Activated CD8-positive, alpha-beta T cell treated with anti-CD3 and anti-CD28 coated beads for 36 hours (primary cell): ENCODE measurements around the gene NFXL1. TPM values are rescaled to one million over a fixed set of nuclear protein-coding genes. Genes with fewer than 3 reads are reported as not detected.

Experiments used
- ATAC-seq: fragments of 200-7000 bp; cut with Tn5 transposase; one replicate; pipeline ENCODE4 v1.10.0; 2021; ENCODE audit warnings: mild to moderate bottlenecking, moderate library complexity
- CTCF ChIA-PET: fragments of 350-600 bp; sonication (Branson Sonifier 250); formaldehyde crosslinking; loops from one replicate; lab custom pipeline; 2021; ENCODE audit warnings: antibody characterized with exemption; lab: Charles Lee
- POLR2A ChIA-PET: fragments of 350-600 bp; sonication (Branson Sonifier 250); formaldehyde crosslinking; loops from one replicate; lab custom pipeline; 2021; ENCODE audit warnings: antibody characterized with exemption; lab: Charles Lee
- DNase-seq: peaks from one replicate; pipeline ENCODE4 v3.0.0-alpha.2; 2020
- H3K27ac Mint-ChIP-seq: one replicate; pipeline ENCODE4 v1.8.0; 2021; ENCODE audit warnings: mild to moderate bottlenecking, mixed read lengths
- H3K27me3 Mint-ChIP-seq: one replicate; pipeline ENCODE4 v1.8.0; 2021; ENCODE audit warnings: mixed read lengths
- H3K36me3 Mint-ChIP-seq: one replicate; pipeline ENCODE4 v1.8.0; 2021; ENCODE audit warnings: low read depth, mixed read lengths
- H3K4me1 Mint-ChIP-seq: one replicate; pipeline ENCODE4 v1.8.0; 2021; ENCODE audit warnings: low read depth, mixed read lengths
- H3K4me3 Mint-ChIP-seq: one replicate; pipeline ENCODE4 v1.8.0; 2021; ENCODE audit warnings: mild to moderate bottlenecking, moderate library complexity, mixed read lengths
- H3K9me3 Mint-ChIP-seq: one replicate; pipeline ENCODE4 v1.8.0; 2021; ENCODE audit warnings: mixed read lengths
- CTCF ChIP-seq: fragments of 200-600 bp; IDR thresholded peaks from one replicate; pipeline ENCODE4 v1.8.0; 2022; ENCODE audit warnings: antibody characterized with exemption, mild to moderate bottlenecking
- intact Hi-C: fragments of 100-400 bp; cut with micrococcal nuclease; formaldehyde crosslinking; loops from one replicate; pipeline ENCODE4 v1.10.0; 2022
- total RNA-seq, 2 experiments: library from RNA; stranded (reverse); gene quantifications; one replicate each; pipeline ENCODE4 v1.2.3, GENCODE V29; 2021

The NFXL1 gene
- total RNA-seq, 2 experiments from 2014 or later, result 14.0 to 14.5 TPM

GRCh38 chr4:47858006-47858405, 56.4 kb downstream of the NFXL1 start:
- no peak overlapping the region for H3K4me3 Mint-ChIP-seq
- TF ChIP-seq CTCF, result no peak
- ChIA-PET POLR2A (no interaction called here), CTCF (no interaction called here)
- no peak overlapping the region for H3K27ac Mint-ChIP-seq
- intact Hi-C loops, result no loop called here
- H3K27me3 Mint-ChIP-seq, result no peaks in the 10 kb centered on the region
- DNase-seq, result no peak
- ATAC-seq, result no peak
- H3K9me3 Mint-ChIP-seq, result no peaks in the 10 kb centered on the region
- H3K36me3 Mint-ChIP-seq, result peaks cover 14% of the 10 kb centered on the region
- H3K4me1 Mint-ChIP-seq, result no peaks in the 10 kb centered on the region

- ATAC-seq, result no peak
- Mint-ChIP-seq H3K27ac (no peak overlapping the region), H3K4me1 (no peaks in the 10 kb centered on the region), H3K36me3 (peaks cover 12% of the 10 kb centered on the region), H3K4me3 (no peak overlapping the region), H3K27me3 (no peaks in the 10 kb centered on the region), H3K9me3 (no peaks in the 10 kb centered on the region)
- DNase-seq, result no peak
- no peak for TF ChIP-seq CTCF
- ChIA-PET POLR2A (no interaction called here), CTCF (no interaction called here)
- intact Hi-C loops, result no loop called here
Measured at GRCh38 chr4:47856713-47857112, 57.7 kb downstream of the NFXL1 start.

- H3K36me3 Mint-ChIP-seq, result peaks cover 15% of the 10 kb centered on the region
- H3K4me3 Mint-ChIP-seq, result no peak overlapping the region
- TF ChIP-seq CTCF, result no peak
- intact Hi-C loops, result no loop called here
- DNase-seq (no peak), ATAC-seq (no peak)
- H3K9me3 Mint-ChIP-seq, result no peaks in the 10 kb centered on the region
- ChIA-PET POLR2A (no interaction called here), CTCF (interaction anchor here (1.0 to 1.3 kb wide), 2 partner anchors 10 to 16 kb away, joined by 3 to 4 read pairs; no protein-coding TSS in a partner anchor)
- H3K27me3 Mint-ChIP-seq, result no peaks in the 10 kb centered on the region
- no peaks in the 10 kb centered on the region for H3K4me1 Mint-ChIP-seq
- H3K27ac Mint-ChIP-seq, result no peak overlapping the region
Measured at GRCh38 chr4:47855350-47855749, 59.0 kb downstream of the NFXL1 start.

- ATAC-seq (no peak), DNase-seq (no peak)
- ChIA-PET CTCF (interaction anchor here (1.6 kb wide), 1 partner anchor 15 kb away, joined by 8 read pairs; no protein-coding TSS in a partner anchor), POLR2A (no interaction called here)
- H3K9me3 Mint-ChIP-seq, result no peaks in the 10 kb centered on the region
- TF ChIP-seq CTCF, result no peak
- peaks cover 28% of the 10 kb centered on the region for H3K36me3 Mint-ChIP-seq
- H3K4me3 Mint-ChIP-seq, result no peak overlapping the region
- intact Hi-C loops, result no loop called here
- no peaks in the 10 kb centered on the region for H3K4me1 Mint-ChIP-seq
- no peaks in the 10 kb centered on the region for H3K27me3 Mint-ChIP-seq
- no peak overlapping the region for H3K27ac Mint-ChIP-seq
Measured at GRCh38 chr4:47852136-47852535, 62.2 kb downstream of the NFXL1 start.

GRCh38 chr4:47849466-47849865, 64.9 kb downstream of the NFXL1 start:
- ChIA-PET CTCF (interaction anchor here (1.8 kb wide), 1 partner anchor 13 kb away, joined by 7 read pairs; no protein-coding TSS in a partner anchor), POLR2A (no interaction called here)
- intact Hi-C loops, result no loop called here
- no peak for TF ChIP-seq CTCF
- Mint-ChIP-seq H3K27ac (no peak overlapping the region), H3K4me3 (no peak overlapping the region), H3K27me3 (no peaks in the 10 kb centered on the region), H3K9me3 (no peaks in the 10 kb centered on the region), H3K4me1 (no peaks in the 10 kb centered on the region), H3K36me3 (peaks cover 40% of the 10 kb centered on the region)
- DNase-seq (no peak), ATAC-seq (no peak)
